ENCODE data around the gene PPP2R2B. TPM values are rescaled to one million over a fixed set of nuclear protein-coding genes. Genes with fewer than 3 reads are reported as not detected.

The PPP2R2B gene
- total RNA-seq, 4 donors from 2014 or later, result 0.20 to 1.9 (median 1.3) TPM

DNA sequence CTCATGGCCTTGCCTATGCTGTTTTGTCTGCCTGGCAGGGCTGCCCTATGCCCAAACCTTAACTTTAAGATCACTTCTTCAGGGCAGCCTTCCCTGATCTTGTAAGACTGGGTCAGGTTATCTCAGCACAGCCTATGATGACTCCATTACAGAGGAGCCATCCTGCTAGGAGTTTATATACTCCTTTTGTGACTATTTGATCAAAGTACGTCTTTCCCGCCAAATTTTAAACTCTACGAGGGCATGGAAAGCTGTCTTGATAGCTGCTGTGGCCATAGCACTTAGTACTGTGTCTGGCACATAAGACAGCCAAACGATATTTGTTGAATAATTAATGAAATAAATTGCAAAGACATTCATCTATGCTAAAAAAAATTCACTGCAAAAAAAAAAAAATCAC is 60.6 kb downstream of the PPP2R2B start:
- Histone ChIP-seq H3K4me1 (no peaks in the 10 kb centered on the region), H3K27me3 (no peaks in the 10 kb centered on the region), H3K9me3 (no peaks in the 10 kb centered on the region), H3K36me3 (no peaks in the 10 kb centered on the region), H3K27ac (no peak overlapping the region), H3K4me3 (no peak overlapping the region)
- no peak for TF ChIP-seq EP300 (IDR thresholded peaks at IDR 0.05; ENCODE audit: low read depth)
- no peak for TF ChIP-seq POLR2A (IDR thresholded peaks at IDR 0.05)
- no peak for TF ChIP-seq POLR2AphosphoS5 (IDR thresholded peaks at IDR 0.05)
- TF ChIP-seq CTCF (IDR thresholded peaks at IDR 0.05), result no peak
- 62 to 77% methylated on average over 4 of the region's 4 CpGs for WGBS, 2 donors (ENCODE audit: low coverage in 1 of 2)
- intact Hi-C loops (cut with DNase I; ENCODE audit: low total_unique reads) (no loop called here), in situ Hi-C loops (cut with MboI; ENCODE audit: low pct_ligation_motif_present in 1 of 4, low pct_unique_long_range_greater_than_20kb in 1 of 4, low sequenced_read_pairs in 3 of 4) (no loop called here)
- no peak for DNase-seq

DNA sequence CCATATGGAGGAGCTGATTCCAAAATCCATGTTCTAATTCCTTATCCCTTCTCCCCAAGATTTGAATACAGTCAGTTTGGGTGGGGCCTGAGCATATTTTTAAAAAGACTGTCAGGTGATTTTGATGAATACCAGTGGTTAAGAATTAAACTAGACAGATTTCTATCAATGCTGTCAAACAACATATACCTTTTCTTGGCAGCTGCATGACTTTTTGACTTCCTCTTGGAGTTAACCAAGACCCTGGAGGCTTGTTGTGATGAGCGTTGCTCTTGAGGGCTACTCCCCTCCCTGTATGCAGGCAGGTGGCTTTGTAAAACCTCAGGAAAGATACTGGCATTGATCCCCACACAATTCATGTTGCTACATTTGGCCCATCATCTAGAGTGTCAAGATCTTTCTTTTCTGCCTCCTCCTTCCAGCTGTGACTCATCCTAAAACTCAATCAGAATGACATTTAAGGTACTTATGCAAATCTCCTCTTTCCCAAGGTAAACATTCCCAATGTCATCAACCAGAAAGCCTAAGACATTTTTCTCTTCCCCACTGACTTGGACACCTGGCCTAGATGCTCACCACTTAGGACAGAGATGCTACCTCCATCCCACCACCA is 61.7 kb downstream of the PPP2R2B start:
- Histone ChIP-seq H3K4me1 (no peaks in the 10 kb centered on the region), H3K27me3 (no peaks in the 10 kb centered on the region), H3K9me3 (no peaks in the 10 kb centered on the region), H3K36me3 (no peaks in the 10 kb centered on the region), H3K4me3 (no peak overlapping the region), H3K27ac (no peak overlapping the region)
- DNase-seq, result no peak
- in situ Hi-C loops (cut with MboI; ENCODE audit: low pct_ligation_motif_present in 1 of 4, low pct_unique_long_range_greater_than_20kb in 1 of 4, low sequenced_read_pairs in 3 of 4), result no loop called here
- 47 to 50% methylated on average over 1 of the region's 1 CpG for WGBS, 2 donors (ENCODE audit: low coverage in 1 of 2)
- intact Hi-C loops (cut with DNase I; ENCODE audit: low total_unique reads), result no loop called here
- no peak for TF ChIP-seq EP300 (IDR thresholded peaks at IDR 0.05; ENCODE audit: low read depth)
- no peak for TF ChIP-seq POLR2A (IDR thresholded peaks at IDR 0.05)
- TF ChIP-seq CTCF (IDR thresholded peaks at IDR 0.05), result no peak
- TF ChIP-seq POLR2AphosphoS5 (IDR thresholded peaks at IDR 0.05), result no peak

DNA sequence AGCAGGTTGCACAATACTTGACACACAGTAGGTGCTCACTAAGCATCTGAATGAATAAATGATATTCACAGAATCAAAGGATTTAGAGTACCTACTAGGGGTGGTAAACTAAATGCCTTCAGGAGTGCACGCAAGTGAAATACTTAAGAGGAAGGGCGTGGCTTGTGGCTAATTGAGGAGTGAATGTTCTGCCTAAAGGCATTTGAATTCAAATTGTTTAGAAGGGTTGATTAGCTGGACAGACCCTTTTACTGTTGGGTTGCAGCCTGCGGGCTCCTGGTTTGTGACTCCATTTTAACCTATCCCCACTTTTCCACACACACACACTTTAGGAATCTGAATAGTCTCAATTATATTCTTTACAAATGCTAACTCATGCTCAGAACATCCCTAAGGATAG is 63.1 kb downstream of the PPP2R2B start:
- Histone ChIP-seq H3K9me3 (no peaks in the 10 kb centered on the region), H3K4me1 (no peaks in the 10 kb centered on the region), H3K4me3 (no peak overlapping the region), H3K36me3 (no peaks in the 10 kb centered on the region), H3K27ac (no peak overlapping the region), H3K27me3 (no peaks in the 10 kb centered on the region)
- in situ Hi-C loops (cut with MboI; ENCODE audit: low pct_ligation_motif_present in 1 of 4, low pct_unique_long_range_greater_than_20kb in 1 of 4, low sequenced_read_pairs in 3 of 4), result no loop called here
- TF ChIP-seq CTCF (IDR thresholded peaks at IDR 0.05) (no peak), POLR2AphosphoS5 (IDR thresholded peaks at IDR 0.05) (no peak), EP300 (IDR thresholded peaks at IDR 0.05; ENCODE audit: low read depth) (no peak), POLR2A (IDR thresholded peaks at IDR 0.05) (no peak)
- intact Hi-C loops (cut with DNase I; ENCODE audit: low total_unique reads), result no loop called here
- WGBS, 2 donors (ENCODE audit: low coverage in 1 of 2), result 73 to 86% methylated on average over 3 of the region's 3 CpGs
- DNase-seq, result no peak

- TF ChIP-seq EP300 (IDR thresholded peaks at IDR 0.05; ENCODE audit: low read depth) (no peak), POLR2AphosphoS5 (IDR thresholded peaks at IDR 0.05) (no peak), POLR2A (IDR thresholded peaks at IDR 0.05) (no peak)
- intact Hi-C loops (cut with DNase I; ENCODE audit: low total_unique reads) (no loop called here), in situ Hi-C loops (cut with MboI; ENCODE audit: low pct_ligation_motif_present in 1 of 4, low pct_unique_long_range_greater_than_20kb in 1 of 4, low sequenced_read_pairs in 3 of 4) (no loop called here)
- no peak for DNase-seq
- no peaks in the 10 kb centered on the region for H3K4me1 ChIP-seq
- no peaks in the 10 kb centered on the region for H3K27me3 ChIP-seq
- WGBS, 2 donors (ENCODE audit: low coverage in 1 of 2), result 71 to 78% methylated on average over 6 to 10 of the region's 10 CpGs
- H3K36me3 ChIP-seq, result no peaks in the 10 kb centered on the region
- H3K9me3 ChIP-seq, result no peaks in the 10 kb centered on the region
- H3K4me3 ChIP-seq, result no peak overlapping the region
- no peak overlapping the region for H3K27ac ChIP-seq
Measured at GRCh38 chr5:146813346-146814157, 65.0 kb downstream of the PPP2R2B start.

Measured in transverse colon (tissue), 4 donors.